Trophoblast cell (in vitro differentiated cells and primary cell): Measurements from ENCODE around the gene LRCH1.

Experiments used
- DNase-seq, 2 donors: peaks; one replicate each; pipeline ENCODE4 v3.0.0-alpha.2; 2016
- H2AFZ ChIP-seq: 2 replicates; pipeline ENCODE4 v1.6.1; 2013; ENCODE audit warnings: low read length, moderate library complexity, mild to moderate bottlenecking; ENCODE audit not compliant: insufficient read depth, poor library complexity
- H2AK5ac ChIP-seq: 2 replicates; pipeline ENCODE4 v1.6.1; 2013; ENCODE audit warnings: mild to moderate bottlenecking, low read length
- H2BK120ac ChIP-seq: 2 replicates; pipeline ENCODE4 v1.6.1; 2013; ENCODE audit warnings: low read length, mild to moderate bottlenecking, moderate library complexity; ENCODE audit not compliant: insufficient read depth, poor library complexity
- H2BK12ac ChIP-seq: 2 replicates; pipeline ENCODE4 v1.6.1; 2013; ENCODE audit warnings: mild to moderate bottlenecking, low read length, moderate library complexity
- H2BK5ac ChIP-seq: 2 replicates; pipeline ENCODE4 v1.6.1; 2013; ENCODE audit warnings: low read length, low read depth, moderate library complexity, mild to moderate bottlenecking; ENCODE audit not compliant: poor library complexity
- H3K14ac ChIP-seq: 2 replicates; pipeline ENCODE4 v1.6.1; 2013; ENCODE audit warnings: mild to moderate bottlenecking, low read length
- H3K18ac ChIP-seq: 2 replicates; pipeline ENCODE4 v1.6.1; 2013; ENCODE audit warnings: mild to moderate bottlenecking, low read length
- H3K23ac ChIP-seq: 2 replicates; pipeline ENCODE4 v1.6.1; 2013; ENCODE audit warnings: low read length
- H3K27ac ChIP-seq: 2 replicates; pipeline ENCODE4 v1.5.1; 2013; ENCODE audit warnings: low read depth, mild to moderate bottlenecking, inconsistent platforms, low read length, moderate library complexity
- H3K27me3 ChIP-seq: 2 replicates; pipeline ENCODE4 v1.6.1; 2013; ENCODE audit warnings: inconsistent platforms, mild to moderate bottlenecking, low read length, moderate library complexity; ENCODE audit not compliant: insufficient read depth
- H3K36me3 ChIP-seq, 2 experiments: 1 replicate in 1 of 2; 2 replicates in 1 of 2; pipeline ENCODE4 v1.6.1; 2013; ENCODE audit warnings: low read length in 2 of 2, mild to moderate bottlenecking in 2 of 2, moderate library complexity in 1 of 2; ENCODE audit not compliant: insufficient read depth in 2 of 2, control insufficient read depth in 1 of 2
- H3K4ac ChIP-seq: 2 replicates; pipeline ENCODE4 v1.6.1; 2013; ENCODE audit warnings: low read depth, mild to moderate bottlenecking, low read length, moderate library complexity
- H3K4me1 ChIP-seq, 2 experiments: 1 replicate in 1 of 2; 2 replicates in 1 of 2; pipeline ENCODE4 v1.6.1; 2013; ENCODE audit warnings: low read length in 2 of 2, mild to moderate bottlenecking in 2 of 2, moderate library complexity in 1 of 2; ENCODE audit not compliant: insufficient read depth in 2 of 2, control insufficient read depth in 1 of 2
- H3K4me2 ChIP-seq: 2 replicates; pipeline ENCODE4 v1.6.1; 2013; ENCODE audit warnings: inconsistent platforms, mild to moderate bottlenecking, low read length, moderate library complexity
- H3K4me3 ChIP-seq: 2 replicates; pipeline ENCODE4 v1.5.1; 2013; ENCODE audit warnings: mild to moderate bottlenecking, low read depth, low read length, inconsistent platforms
- H3K79me1 ChIP-seq: one replicate; pipeline ENCODE4 v1.6.1; 2013; ENCODE audit warnings: low read length
- H3K79me2 ChIP-seq: 2 replicates; pipeline ENCODE4 v1.6.1; 2013; ENCODE audit warnings: low read length, mild to moderate bottlenecking; ENCODE audit not compliant: control insufficient read depth, insufficient read depth, poor library complexity
- H3K9ac ChIP-seq: 2 replicates; pipeline ENCODE4 v1.6.1; 2013; ENCODE audit warnings: mild to moderate bottlenecking, low read length
- H3K9me3 ChIP-seq: 2 replicates; pipeline ENCODE4 v1.6.1; 2013; ENCODE audit warnings: low read depth, mild to moderate bottlenecking, control low read depth, inconsistent platforms, low read length; ENCODE audit not compliant: insufficient read depth
- H4K12ac ChIP-seq: 2 replicates; pipeline ENCODE4 v1.6.1; 2013; ENCODE audit warnings: low read depth, mild to moderate bottlenecking, low read length, moderate library complexity
- H4K8ac ChIP-seq: 2 replicates; pipeline ENCODE4 v1.6.1; 2013; ENCODE audit warnings: low read depth, mild to moderate bottlenecking, low read length, moderate library complexity
- H4K91ac ChIP-seq: one replicate; pipeline ENCODE4 v1.6.1; 2013; ENCODE audit warnings: low read depth, mild to moderate bottlenecking, low read length, moderate library complexity
- WGBS: extraction: QIAGEN DNeasy Blood & Tissue Kit; methylation state at CpG from one replicate; pipeline ENCODE4 v1.1.7; 2013; ENCODE audit warnings: missing lambda C conversion rate; ENCODE audit not compliant: insufficient read length, insufficient coverage; ENCODE audit errors: extremely low coverage; 5-methylcytosine and 5-hydroxymethylcytosine counted together

Gene LRCH1

DNA sequence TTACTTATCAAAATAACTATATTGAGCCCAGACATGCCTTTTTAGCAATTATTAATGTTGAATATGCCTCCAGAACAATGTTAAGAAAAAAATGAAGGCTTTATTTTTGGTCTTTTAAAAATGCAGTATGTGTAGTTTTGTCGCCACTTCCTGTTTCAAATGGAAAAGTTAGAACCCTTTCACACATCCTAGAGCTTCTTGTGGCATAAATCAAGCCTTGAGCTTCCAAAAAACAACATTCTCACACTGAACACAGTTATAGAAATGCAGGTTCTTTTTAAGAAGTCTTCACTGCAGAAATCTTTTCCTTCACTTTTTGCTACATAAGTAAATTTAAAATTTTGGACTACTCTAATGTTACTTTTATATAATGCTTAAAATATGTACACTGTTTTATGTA lies 135.3 kb downstream of the LRCH1 start:
- peaks cover 9% of the 10 kb centered on the region for H3K79me1 ChIP-seq
- no peak overlapping the region for H3K9ac ChIP-seq
- no CpG with 5 or more reads among the region's 1 CpG for WGBS
- no peak overlapping the region for H3K14ac ChIP-seq
- no peak overlapping the region for H4K12ac ChIP-seq
- H3K4me2 ChIP-seq: no peak overlapping the region
- H2BK12ac ChIP-seq: no peak overlapping the region
- H3K36me3 ChIP-seq: peaks cover 1 to 4% of the 10 kb centered on the region in 2 experiments
- no peak overlapping the region for H3K23ac ChIP-seq
- H3K9me3 ChIP-seq: no peaks in the 10 kb centered on the region
- no peak for DNase-seq
- no peak overlapping the region for H3K4me3 ChIP-seq
- H2AK5ac ChIP-seq: no peak overlapping the region
- no peak overlapping the region for H4K8ac ChIP-seq
- H3K18ac ChIP-seq: no peak overlapping the region
- no peak overlapping the region for H2BK120ac ChIP-seq
- no peaks in the 10 kb centered on the region for H3K27me3 ChIP-seq
- H2AFZ ChIP-seq: no peak overlapping the region
- H4K91ac ChIP-seq: no peak overlapping the region
- H3K4ac ChIP-seq: no peak overlapping the region
- H3K4me1 ChIP-seq: peaks cover 8 to 15% of the 10 kb centered on the region in 2 experiments
- no peaks in the 10 kb centered on the region for H3K79me2 ChIP-seq
- no peak overlapping the region for H3K27ac ChIP-seq
- no peak overlapping the region for H2BK5ac ChIP-seq

- H3K23ac ChIP-seq: no peak overlapping the region
- no peak overlapping the region for H4K91ac ChIP-seq
- H2BK5ac ChIP-seq: no peak overlapping the region
- no peak overlapping the region for H2BK120ac ChIP-seq
- no peaks in the 10 kb centered on the region for H3K79me2 ChIP-seq
- H3K4ac ChIP-seq: no peak overlapping the region
- H3K14ac ChIP-seq: no peak overlapping the region
- H2AFZ ChIP-seq: no peak overlapping the region
- no peaks in the 10 kb centered on the region for H3K9me3 ChIP-seq
- no peak overlapping the region for H3K4me3 ChIP-seq
- H2BK12ac ChIP-seq: no peak overlapping the region
- no peak overlapping the region for H2AK5ac ChIP-seq
- H4K12ac ChIP-seq: no peak overlapping the region
- no peak overlapping the region for H3K18ac ChIP-seq
- no peak for DNase-seq
- WGBS: no CpG with 5 or more reads among the region's 3 CpGs
- no peak overlapping the region for H4K8ac ChIP-seq
- H3K79me1 ChIP-seq: peaks cover 2% of the 10 kb centered on the region
- no peak overlapping the region for H3K9ac ChIP-seq
- H3K4me1 ChIP-seq: peaks cover 3 to 6% of the 10 kb centered on the region in 2 experiments
- H3K27ac ChIP-seq: no peak overlapping the region
- peaks cover 12 to 48% of the 10 kb centered on the region in 2 experiments for H3K36me3 ChIP-seq
- no peak overlapping the region for H3K4me2 ChIP-seq
- no peaks in the 10 kb centered on the region for H3K27me3 ChIP-seq
These were observed 145.0 kb downstream of the LRCH1 start for GRCh38 chr13:46698014-46698413.

DNA sequence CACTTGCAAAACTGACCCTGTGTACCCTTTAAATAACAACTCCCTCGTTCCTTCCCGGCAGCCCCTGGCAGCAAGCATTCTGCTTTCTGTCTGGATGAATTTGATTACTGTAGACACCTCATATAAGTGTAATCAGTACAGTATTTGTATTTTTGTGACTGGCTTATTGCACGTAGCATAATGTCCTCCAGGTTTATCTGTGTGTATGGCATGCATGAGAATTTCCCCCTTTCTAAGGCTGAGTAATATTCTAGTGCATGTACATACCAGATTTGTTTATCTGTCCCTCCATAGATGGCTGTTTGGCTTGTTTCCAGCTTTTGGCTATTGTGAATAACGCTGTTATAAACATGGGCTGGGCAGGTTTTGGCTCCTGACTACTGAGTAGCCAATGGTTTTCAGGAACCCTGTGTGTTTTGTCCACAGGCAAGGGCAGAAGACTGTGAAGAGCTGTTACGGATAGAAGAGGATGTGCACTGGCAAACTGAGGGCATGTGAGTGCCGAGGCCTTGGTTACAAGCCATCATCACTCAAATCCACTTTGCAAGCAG lies 146.0 kb downstream of the LRCH1 start:
- H2AFZ ChIP-seq: no peak overlapping the region
- no peak overlapping the region for H2BK120ac ChIP-seq
- H2AK5ac ChIP-seq: no peak overlapping the region
- H2BK5ac ChIP-seq: no peak overlapping the region
- H3K27ac ChIP-seq: no peak overlapping the region
- H3K27me3 ChIP-seq: no peaks in the 10 kb centered on the region
- no CpG with 5 or more reads among the region's 6 CpGs for WGBS
- H3K18ac ChIP-seq: no peak overlapping the region
- H2BK12ac ChIP-seq: no peak overlapping the region
- H3K9ac ChIP-seq: no peak overlapping the region
- no peak overlapping the region for H4K91ac ChIP-seq
- no peaks in the 10 kb centered on the region for H3K79me2 ChIP-seq
- H4K8ac ChIP-seq: no peak overlapping the region
- DNase-seq: no peak
- no peak overlapping the region for H3K14ac ChIP-seq
- H3K9me3 ChIP-seq: no peaks in the 10 kb centered on the region
- H3K79me1 ChIP-seq: peaks cover 2% of the 10 kb centered on the region
- peaks cover 10 to 45% of the 10 kb centered on the region in 2 experiments for H3K36me3 ChIP-seq
- peaks cover 3 to 6% of the 10 kb centered on the region in 2 experiments for H3K4me1 ChIP-seq
- no peak overlapping the region for H3K4me3 ChIP-seq
- H3K4me2 ChIP-seq: no peak overlapping the region
- H4K12ac ChIP-seq: no peak overlapping the region
- no peak overlapping the region for H3K23ac ChIP-seq
- H3K4ac ChIP-seq: no peak overlapping the region

DNA sequence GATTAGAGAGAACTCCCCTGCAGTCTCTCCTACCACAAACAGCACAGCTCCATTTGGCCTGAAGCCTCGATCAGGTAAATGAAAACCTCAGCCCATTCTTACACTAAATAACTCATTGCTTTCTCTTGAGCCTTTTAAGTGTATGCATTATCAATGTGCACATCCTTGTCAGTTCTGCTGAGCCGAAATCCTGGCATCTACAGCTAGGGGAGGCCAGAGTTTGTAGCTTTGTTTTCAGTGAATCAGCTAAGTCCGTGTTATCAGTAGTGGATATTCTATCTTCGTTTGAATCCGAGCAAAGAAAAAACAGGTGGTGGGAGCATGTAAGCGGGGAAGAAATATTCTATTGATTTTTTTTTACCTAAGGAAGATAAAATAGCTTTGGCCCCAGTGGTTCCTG lies 159.6 kb downstream of the LRCH1 start:
- no peak overlapping the region for H2BK120ac ChIP-seq
- no peak overlapping the region for H3K14ac ChIP-seq
- no peak overlapping the region for H3K27ac ChIP-seq
- H3K9ac ChIP-seq: no peak overlapping the region
- H2BK12ac ChIP-seq: no peak overlapping the region
- H3K27me3 ChIP-seq: no peaks in the 10 kb centered on the region
- H3K4me2 ChIP-seq: no peak overlapping the region
- WGBS: no CpG with 5 or more reads among the region's 6 CpGs
- H3K36me3 ChIP-seq: peaks cover 10 to 22% of the 10 kb centered on the region in 2 experiments
- no peak overlapping the region for H2BK5ac ChIP-seq
- H3K79me1 ChIP-seq: no peaks in the 10 kb centered on the region
- no peak overlapping the region for H2AK5ac ChIP-seq
- no peak overlapping the region for H2AFZ ChIP-seq
- H3K23ac ChIP-seq: no peak overlapping the region
- no peak overlapping the region for H4K8ac ChIP-seq
- no peaks in the 10 kb centered on the region for H3K79me2 ChIP-seq
- no peak overlapping the region for H3K4ac ChIP-seq
- H3K9me3 ChIP-seq: no peaks in the 10 kb centered on the region
- H4K91ac ChIP-seq: no peak overlapping the region
- no peak overlapping the region for H3K4me3 ChIP-seq
- no peak for DNase-seq
- no peaks in the 10 kb centered on the region for H3K4me1 ChIP-seq
- H4K12ac ChIP-seq: no peak overlapping the region
- H3K18ac ChIP-seq: no peak overlapping the region
